Adrenal gland (tissue), 5 donors: ENCODE results near the gene TMEM43.

Experiments
- POLR2A ChIP-seq, 2 donors: fragments of 450-650 bp; IDR thresholded peaks; one replicate each; pipeline ENCODE4 v1.6.1; 2017; ENCODE audit warnings: antibody characterized with exemption in 2 of 2, mild to moderate bottlenecking in 2 of 2, moderate library complexity in 1 of 2
- TF ChIP-seq, protein P1 (sequence below), 6 experiments: fragments of 450-650 bp in 4 of 6; fragments of 200-600 bp in 2 of 6; sonication (generic) in 1 of 6; IDR thresholded peaks; 1 replicate in 5 of 6; 2 replicates in 1 of 6; pipeline versions ENCODE4 v1.5.1 to v1.8.0; 2016 to 2021; ENCODE audit warnings: antibody characterized with exemption in 6 of 6, mild to moderate bottlenecking in 2 of 6, moderate library complexity in 1 of 6
- donor health status: DM: no; HTN: no; CAD: no.

DNA sequence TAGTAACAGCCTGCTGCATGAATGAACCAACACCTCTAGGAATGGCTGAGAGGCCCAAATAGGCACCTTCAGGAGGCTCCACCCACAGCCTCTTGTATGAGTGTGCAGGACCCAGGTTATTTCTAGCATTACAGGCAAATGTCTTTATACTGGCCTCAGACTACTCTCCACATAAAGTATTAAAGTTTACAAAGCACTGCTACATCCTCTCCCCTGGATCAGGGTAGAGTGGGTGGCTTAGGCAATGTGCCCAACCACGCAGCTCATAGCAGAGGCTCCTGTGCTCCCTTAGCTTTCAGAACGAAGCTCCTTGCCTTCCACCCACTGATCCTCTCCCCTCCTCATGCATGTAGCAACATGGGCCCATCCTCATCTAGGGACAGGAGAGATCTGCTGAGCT lies 16.3 kb downstream of the TMEM43 start:
- TF ChIP-seq, protein P1, sequence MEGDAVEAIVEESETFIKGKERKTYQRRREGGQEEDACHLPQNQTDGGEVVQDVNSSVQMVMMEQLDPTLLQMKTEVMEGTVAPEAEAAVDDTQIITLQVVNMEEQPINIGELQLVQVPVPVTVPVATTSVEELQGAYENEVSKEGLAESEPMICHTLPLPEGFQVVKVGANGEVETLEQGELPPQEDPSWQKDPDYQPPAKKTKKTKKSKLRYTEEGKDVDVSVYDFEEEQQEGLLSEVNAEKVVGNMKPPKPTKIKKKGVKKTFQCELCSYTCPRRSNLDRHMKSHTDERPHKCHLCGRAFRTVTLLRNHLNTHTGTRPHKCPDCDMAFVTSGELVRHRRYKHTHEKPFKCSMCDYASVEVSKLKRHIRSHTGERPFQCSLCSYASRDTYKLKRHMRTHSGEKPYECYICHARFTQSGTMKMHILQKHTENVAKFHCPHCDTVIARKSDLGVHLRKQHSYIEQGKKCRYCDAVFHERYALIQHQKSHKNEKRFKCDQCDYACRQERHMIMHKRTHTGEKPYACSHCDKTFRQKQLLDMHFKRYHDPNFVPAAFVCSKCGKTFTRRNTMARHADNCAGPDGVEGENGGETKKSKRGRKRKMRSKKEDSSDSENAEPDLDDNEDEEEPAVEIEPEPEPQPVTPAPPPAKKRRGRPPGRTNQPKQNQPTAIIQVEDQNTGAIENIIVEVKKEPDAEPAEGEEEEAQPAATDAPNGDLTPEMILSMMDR (IDR thresholded peaks at IDR 0.05) = no peak
- TF ChIP-seq POLR2A (IDR thresholded peaks at IDR 0.05) = no peak
